Mammary epithelial cell (primary cell): ENCODE data around the gene UQCRQ.

Source experiments
- EZH2 ChIP-seq: IDR thresholded peaks from 2 replicates; pipeline ENCODE4 v1.6.1; 2012; ENCODE audit warnings: low read length, inconsistent platforms, borderline replicate concordance
- TF ChIP-seq, protein P1 (sequence below), 2 donors: IDR thresholded peaks in 1 of 2; conservative IDR thresholded peaks in 1 of 2; 2 replicates each; pipeline ENCODE4 v1.5.1; 2011 to 2012; ENCODE audit warnings: inconsistent platforms in 2 of 2, low read length in 2 of 2, mild to moderate bottlenecking in 2 of 2, control low read depth in 1 of 2, low read depth in 1 of 2; ENCODE audit not compliant: insufficient read depth in 1 of 2; ENCODE audit errors: extremely low read depth in 1 of 2

DNA sequence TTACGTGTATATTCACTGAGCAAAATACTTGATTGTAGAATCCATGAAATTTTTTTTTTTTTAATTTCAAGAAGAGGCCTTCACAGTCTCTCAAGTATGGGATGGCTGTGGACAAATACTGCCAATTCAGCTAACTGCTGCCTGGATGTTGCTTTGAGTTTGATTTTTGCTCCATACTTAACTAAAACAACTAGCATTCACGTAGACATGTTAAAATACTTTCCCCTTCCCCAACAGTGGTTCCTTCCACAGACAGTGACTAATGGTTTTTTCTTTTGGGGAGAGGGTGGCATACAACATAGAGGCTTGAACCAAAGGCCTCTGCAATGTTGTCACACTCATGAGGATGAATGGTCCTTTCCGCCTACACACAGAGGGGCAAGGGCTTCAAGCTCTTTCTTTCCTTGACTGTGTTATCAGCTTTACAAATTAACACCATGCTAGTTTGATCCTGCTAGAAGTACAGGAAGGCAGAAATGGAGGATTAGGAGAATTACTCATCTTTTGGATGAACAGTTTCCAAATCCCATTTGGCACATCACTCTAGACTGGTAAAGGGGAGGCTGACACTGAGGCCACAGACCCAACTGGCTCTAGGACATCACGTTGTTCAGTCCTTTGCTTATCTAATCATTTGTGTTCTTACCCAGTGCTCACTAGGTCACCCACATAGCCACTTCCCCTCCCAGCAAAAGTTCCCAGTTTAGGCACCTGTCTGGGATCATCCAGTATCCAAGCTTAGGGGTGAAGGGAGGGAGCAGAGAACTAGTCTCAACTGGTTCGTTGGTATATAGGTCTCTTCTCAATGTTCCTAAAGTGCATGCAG is 5.2 kb downstream of the UQCRQ start:
- TF ChIP-seq, protein P1, sequence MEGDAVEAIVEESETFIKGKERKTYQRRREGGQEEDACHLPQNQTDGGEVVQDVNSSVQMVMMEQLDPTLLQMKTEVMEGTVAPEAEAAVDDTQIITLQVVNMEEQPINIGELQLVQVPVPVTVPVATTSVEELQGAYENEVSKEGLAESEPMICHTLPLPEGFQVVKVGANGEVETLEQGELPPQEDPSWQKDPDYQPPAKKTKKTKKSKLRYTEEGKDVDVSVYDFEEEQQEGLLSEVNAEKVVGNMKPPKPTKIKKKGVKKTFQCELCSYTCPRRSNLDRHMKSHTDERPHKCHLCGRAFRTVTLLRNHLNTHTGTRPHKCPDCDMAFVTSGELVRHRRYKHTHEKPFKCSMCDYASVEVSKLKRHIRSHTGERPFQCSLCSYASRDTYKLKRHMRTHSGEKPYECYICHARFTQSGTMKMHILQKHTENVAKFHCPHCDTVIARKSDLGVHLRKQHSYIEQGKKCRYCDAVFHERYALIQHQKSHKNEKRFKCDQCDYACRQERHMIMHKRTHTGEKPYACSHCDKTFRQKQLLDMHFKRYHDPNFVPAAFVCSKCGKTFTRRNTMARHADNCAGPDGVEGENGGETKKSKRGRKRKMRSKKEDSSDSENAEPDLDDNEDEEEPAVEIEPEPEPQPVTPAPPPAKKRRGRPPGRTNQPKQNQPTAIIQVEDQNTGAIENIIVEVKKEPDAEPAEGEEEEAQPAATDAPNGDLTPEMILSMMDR (conservative IDR thresholded peaks at IDR 0.05 in 1 of 2, IDR thresholded peaks at IDR 0.05 in 1 of 2; ENCODE audit: extremely low read depth in 1 of 2, insufficient read depth in 1 of 2, low read depth in 1 of 2, low read length in 2 of 2) = no peak
- TF ChIP-seq EZH2 = no peak
